ENCODE results near the gene AFF4.

DNA sequence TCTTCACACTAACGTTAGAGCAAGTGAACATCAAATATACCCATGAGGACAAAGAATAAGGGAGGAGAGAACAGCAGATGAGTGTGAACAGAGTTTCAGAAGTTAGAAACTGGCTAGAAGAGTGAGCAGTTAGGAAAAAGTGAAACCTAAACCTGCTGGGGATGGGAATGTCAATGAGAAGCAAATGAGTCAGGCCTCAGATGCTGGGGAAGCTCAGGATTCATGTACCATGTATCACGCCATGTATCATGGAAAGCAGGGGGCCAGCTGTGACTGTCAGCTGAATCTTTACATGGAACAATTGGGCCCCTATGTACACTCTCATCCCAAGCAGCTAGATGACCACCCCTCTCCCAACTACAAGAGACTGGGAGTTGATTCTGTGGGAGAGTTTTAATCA is 113.4 kb downstream of the AFF4 start:
- TF ChIP-seq, protein P1, sequence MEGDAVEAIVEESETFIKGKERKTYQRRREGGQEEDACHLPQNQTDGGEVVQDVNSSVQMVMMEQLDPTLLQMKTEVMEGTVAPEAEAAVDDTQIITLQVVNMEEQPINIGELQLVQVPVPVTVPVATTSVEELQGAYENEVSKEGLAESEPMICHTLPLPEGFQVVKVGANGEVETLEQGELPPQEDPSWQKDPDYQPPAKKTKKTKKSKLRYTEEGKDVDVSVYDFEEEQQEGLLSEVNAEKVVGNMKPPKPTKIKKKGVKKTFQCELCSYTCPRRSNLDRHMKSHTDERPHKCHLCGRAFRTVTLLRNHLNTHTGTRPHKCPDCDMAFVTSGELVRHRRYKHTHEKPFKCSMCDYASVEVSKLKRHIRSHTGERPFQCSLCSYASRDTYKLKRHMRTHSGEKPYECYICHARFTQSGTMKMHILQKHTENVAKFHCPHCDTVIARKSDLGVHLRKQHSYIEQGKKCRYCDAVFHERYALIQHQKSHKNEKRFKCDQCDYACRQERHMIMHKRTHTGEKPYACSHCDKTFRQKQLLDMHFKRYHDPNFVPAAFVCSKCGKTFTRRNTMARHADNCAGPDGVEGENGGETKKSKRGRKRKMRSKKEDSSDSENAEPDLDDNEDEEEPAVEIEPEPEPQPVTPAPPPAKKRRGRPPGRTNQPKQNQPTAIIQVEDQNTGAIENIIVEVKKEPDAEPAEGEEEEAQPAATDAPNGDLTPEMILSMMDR (IDR thresholded peaks at IDR 0.05) = no peak
- TF ChIP-seq POLR2A (IDR thresholded peaks at IDR 0.05) = no peak
- no peak for TF ChIP-seq EP300 (IDR thresholded peaks at IDR 0.05)

All from gastroesophageal sphincter (tissue), 3 donors.